ENCODE data around the gene CACNB4.
"Not testable (repeated sequence)": the region's sequence is repeated elsewhere in the genome, so short reads cannot be mapped to it uniquely, and the experiment has no call there.

The CACNB4 gene

DNA sequence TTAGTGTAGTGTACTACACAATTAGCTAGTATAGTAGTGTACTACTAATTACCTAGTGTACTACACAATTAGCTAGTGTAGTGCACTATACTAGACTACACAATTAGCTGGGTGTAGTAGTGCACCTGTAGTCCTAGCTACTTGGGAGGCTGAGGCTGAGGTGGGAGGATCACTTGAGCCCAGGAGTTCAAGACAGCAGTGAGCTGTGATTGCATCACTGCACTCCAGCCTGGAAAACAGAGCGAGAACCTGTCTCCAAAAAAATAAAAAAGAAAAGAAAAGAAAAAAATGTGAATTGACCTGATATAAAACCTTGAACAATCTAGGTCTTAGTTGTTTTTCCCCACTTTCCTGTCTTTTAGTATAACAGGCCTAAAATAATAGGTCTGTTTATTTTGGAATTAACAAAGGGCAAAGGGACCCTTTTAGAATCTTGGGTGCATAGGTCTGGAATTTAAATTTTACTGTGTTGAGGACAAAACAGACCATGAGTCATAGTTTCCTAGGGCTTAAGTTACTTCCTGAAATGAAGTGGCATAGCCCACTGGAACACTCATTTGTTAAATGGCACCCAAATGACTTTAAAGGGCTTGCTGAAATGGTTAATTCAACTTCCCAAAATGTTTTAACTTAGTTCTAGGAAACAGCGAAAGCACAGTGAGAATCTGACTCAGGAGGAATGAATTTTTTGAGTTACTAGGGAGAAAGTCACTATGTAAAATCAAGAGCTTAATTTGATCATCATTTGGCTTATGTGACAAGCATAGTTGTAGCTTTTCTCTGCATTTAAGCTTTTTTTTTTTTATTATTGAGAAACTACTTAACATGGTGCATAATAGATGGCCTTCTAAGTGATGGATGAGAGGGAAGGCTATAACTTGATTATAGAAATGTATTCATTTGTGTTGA is 219.9 kb downstream of the CACNB4 start:
- H3K27ac ChIP-seq (ENCODE audit: low read depth, low read length, poor library complexity, severe bottlenecking) = no peak overlapping the region
- H3K36me3 ChIP-seq (ENCODE audit: insufficient read depth, low read length) = no peaks in the 10 kb centered on the region
- TF ChIP-seq EZH2 (IDR thresholded peaks at IDR 0.05; ENCODE audit: borderline replicate concordance, low read length) (no peak), CTCF (IDR thresholded peaks at IDR 0.05; ENCODE audit: low read length) (no peak)
- no peaks in the 10 kb centered on the region for H3K9me3 ChIP-seq (ENCODE audit: low read length)
- H3F3A ChIP-seq (ENCODE audit: insufficient read depth, low read length) = no peaks in the 10 kb centered on the region
- no peak overlapping the region for H3K4me3 ChIP-seq (ENCODE audit: low read depth, low read length, poor library complexity, severe bottlenecking)
- H3K9me2 ChIP-seq (ENCODE audit: low read depth, low read length) = no peaks in the 10 kb centered on the region
- no peaks in the 10 kb centered on the region for H3K4me1 ChIP-seq (ENCODE audit: insufficient read depth, low read length, severe bottlenecking)
- no peak overlapping the region for H3K9ac ChIP-seq (ENCODE audit: low read length)
- no peaks in the 10 kb centered on the region for H4K20me1 ChIP-seq (ENCODE audit: insufficient read depth, low read length)
- no peaks in the 10 kb centered on the region for H3K27me3 ChIP-seq (ENCODE audit: insufficient read depth, low read length)
- no peaks in the 10 kb centered on the region for H3K79me2 ChIP-seq (ENCODE audit: insufficient read depth, low read length)
- no peak overlapping the region for H3K4me2 ChIP-seq (ENCODE audit: low read length)
- no peak overlapping the region for H2AFZ ChIP-seq (ENCODE audit: low read length)

DNA sequence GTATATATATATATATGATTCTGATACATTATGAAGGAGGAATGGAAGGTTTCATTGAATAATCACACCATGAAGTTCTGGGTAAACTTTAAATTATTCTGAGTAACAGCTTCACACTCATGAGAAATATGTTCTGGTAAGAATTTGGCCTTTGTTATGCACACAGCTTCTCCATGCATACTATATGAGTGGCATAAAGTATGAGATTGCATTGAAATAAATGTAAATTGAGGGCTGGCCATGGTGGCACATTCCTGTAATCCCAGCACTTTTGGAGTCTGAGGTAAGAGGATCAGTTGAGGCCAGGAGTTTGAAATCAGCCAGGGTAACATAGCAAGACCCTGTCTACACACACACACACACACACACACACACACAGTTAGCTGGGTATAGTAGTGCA is 220.6 kb downstream of the CACNB4 start:
- no peak overlapping the region for H2AFZ ChIP-seq (ENCODE audit: low read length)
- H3F3A ChIP-seq (ENCODE audit: insufficient read depth, low read length) = no peaks in the 10 kb centered on the region
- H3K27ac ChIP-seq (ENCODE audit: low read depth, low read length, poor library complexity, severe bottlenecking) = no peak overlapping the region
- no peaks in the 10 kb centered on the region for H3K9me3 ChIP-seq (ENCODE audit: low read length)
- no peaks in the 10 kb centered on the region for H4K20me1 ChIP-seq (ENCODE audit: insufficient read depth, low read length)
- no peak overlapping the region for H3K9ac ChIP-seq (ENCODE audit: low read length)
- no peaks in the 10 kb centered on the region for H3K4me1 ChIP-seq (ENCODE audit: insufficient read depth, low read length, severe bottlenecking)
- TF ChIP-seq EZH2 (IDR thresholded peaks at IDR 0.05; ENCODE audit: borderline replicate concordance, low read length) = no peak
- no peak for TF ChIP-seq CTCF (IDR thresholded peaks at IDR 0.05; ENCODE audit: low read length)
- no peak overlapping the region for H3K4me2 ChIP-seq (ENCODE audit: low read length)
- no peaks in the 10 kb centered on the region for H3K36me3 ChIP-seq (ENCODE audit: insufficient read depth, low read length)
- no peaks in the 10 kb centered on the region for H3K27me3 ChIP-seq (ENCODE audit: insufficient read depth, low read length)
- no peaks in the 10 kb centered on the region for H3K79me2 ChIP-seq (ENCODE audit: insufficient read depth, low read length)
- H3K9me2 ChIP-seq (ENCODE audit: low read depth, low read length) = no peaks in the 10 kb centered on the region
- H3K4me3 ChIP-seq (ENCODE audit: low read depth, low read length, poor library complexity, severe bottlenecking) = no peak overlapping the region

DNA sequence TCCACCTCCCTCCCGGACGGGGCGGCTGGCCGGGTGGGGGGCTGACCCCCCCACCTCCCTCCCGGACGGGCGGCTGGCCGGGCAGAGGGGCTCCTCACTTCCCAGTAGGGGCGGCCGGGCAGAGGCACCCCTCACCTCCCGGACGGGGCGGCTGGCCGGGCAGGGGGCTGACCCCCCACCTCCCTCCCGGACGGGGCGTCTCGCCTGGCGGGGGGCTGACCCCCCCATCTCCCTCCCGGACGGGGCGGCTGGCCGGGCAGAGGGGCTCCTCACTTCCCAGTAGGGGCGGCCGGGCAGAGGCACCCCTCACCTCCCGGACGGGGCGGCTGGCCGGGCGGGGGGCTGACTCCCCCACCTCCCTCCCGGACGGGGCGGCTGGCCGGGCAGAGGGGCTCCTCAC is 223.2 kb downstream of the CACNB4 start:
- not testable (repeated sequence) for H3K9ac ChIP-seq (ENCODE audit: low read length); H3K9me2 ChIP-seq (ENCODE audit: low read depth, low read length); H3K9me3 ChIP-seq (ENCODE audit: low read length); H2AFZ ChIP-seq (ENCODE audit: low read length); H3K4me2 ChIP-seq (ENCODE audit: low read length); H3K27ac ChIP-seq (ENCODE audit: low read depth, low read length, poor library complexity, severe bottlenecking); H3K4me1 ChIP-seq (ENCODE audit: insufficient read depth, low read length, severe bottlenecking); H3K4me3 ChIP-seq (ENCODE audit: low read depth, low read length, poor library complexity, severe bottlenecking); H3F3A ChIP-seq (ENCODE audit: insufficient read depth, low read length); H4K20me1 ChIP-seq (ENCODE audit: insufficient read depth, low read length); H3K27me3 ChIP-seq (ENCODE audit: insufficient read depth, low read length); H3K36me3 ChIP-seq (ENCODE audit: insufficient read depth, low read length); H3K79me2 ChIP-seq (ENCODE audit: insufficient read depth, low read length)

DNA sequence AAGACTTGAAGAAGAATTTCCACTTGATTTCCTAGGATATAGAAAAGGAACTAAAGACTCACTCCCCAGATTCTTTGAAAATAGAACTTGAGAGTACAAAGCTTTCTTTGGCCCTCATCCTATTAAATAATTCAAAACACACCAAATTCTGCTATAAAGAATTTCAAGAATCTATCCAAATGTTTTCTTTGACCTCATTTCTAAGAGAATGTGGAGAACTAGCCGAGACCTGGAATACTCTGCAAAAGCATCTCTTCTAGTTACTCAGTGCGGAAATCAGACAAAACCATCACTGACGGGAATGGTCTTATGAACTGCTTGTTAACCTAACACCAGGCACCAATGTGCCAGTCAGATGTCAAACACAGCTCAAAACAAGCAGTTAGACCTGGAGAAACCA is 226.4 kb downstream of the CACNB4 start:
- Histone ChIP-seq H3K9me2 (ENCODE audit: low read depth, low read length) (no peaks in the 10 kb centered on the region), H3K4me1 (ENCODE audit: insufficient read depth, low read length, severe bottlenecking) (no peaks in the 10 kb centered on the region)

More for the DNA sequence above, 226.4 kb downstream of the CACNB4 start:
- Histone ChIP-seq H3K4me3 (ENCODE audit: low read depth, low read length, poor library complexity, severe bottlenecking) (no peak overlapping the region), H3K9me3 (ENCODE audit: low read length) (no peaks in the 10 kb centered on the region), H4K20me1 (ENCODE audit: insufficient read depth, low read length) (no peaks in the 10 kb centered on the region), H3F3A (ENCODE audit: insufficient read depth, low read length) (no peaks in the 10 kb centered on the region), H3K27me3 (ENCODE audit: insufficient read depth, low read length) (no peaks in the 10 kb centered on the region; the same call in 1 of the 2 replicates), H3K9ac (ENCODE audit: low read length) (no peak overlapping the region), H3K4me2 (ENCODE audit: low read length) (no peak overlapping the region), H2AFZ (ENCODE audit: low read length) (no peak overlapping the region), H3K79me2 (ENCODE audit: insufficient read depth, low read length) (no peaks in the 10 kb centered on the region), H3K27ac (ENCODE audit: low read depth, low read length, poor library complexity, severe bottlenecking) (no peak overlapping the region), H3K36me3 (ENCODE audit: insufficient read depth, low read length) (no peaks in the 10 kb centered on the region)
- no peak for TF ChIP-seq EZH2 (IDR thresholded peaks at IDR 0.05; ENCODE audit: borderline replicate concordance, low read length)
